Ectodermal cell (in vitro differentiated cells): Measurements from ENCODE around the gene TLL1.

Source experiments
- H3K27ac ChIP-seq: 2 replicates; pipeline ENCODE4 v1.7.0; 2013; ENCODE audit warnings: mild to moderate bottlenecking, low read depth, low read length; ENCODE audit not compliant: insufficient read depth, poor library complexity, severe bottlenecking
- H3K27me3 ChIP-seq: 2 replicates; pipeline ENCODE4 v1.7.0; 2013; ENCODE audit warnings: mild to moderate bottlenecking, low read length; ENCODE audit not compliant: insufficient read depth, control insufficient read depth, poor library complexity, severe bottlenecking
- H3K36me3 ChIP-seq: one replicate; pipeline ENCODE4 v1.7.0; 2013; ENCODE audit warnings: low read length; ENCODE audit not compliant: control insufficient read depth, insufficient read depth
- H3K4me1 ChIP-seq: one replicate; pipeline ENCODE4 v1.7.0; 2013; ENCODE audit warnings: low read length; ENCODE audit not compliant: control insufficient read depth, insufficient read depth
- H3K4me3 ChIP-seq: 2 replicates; pipeline ENCODE4 v1.7.0; 2013; ENCODE audit warnings: low read depth, low read length, control low read depth; ENCODE audit not compliant: insufficient read depth
- H3K9me3 ChIP-seq: 2 replicates; pipeline ENCODE4 v1.7.0; 2013; ENCODE audit warnings: mild to moderate bottlenecking, low read length, moderate library complexity; ENCODE audit not compliant: control insufficient read depth
- WGBS, 2 experiments: methylation state at CpG; one replicate each; pipeline ENCODE4 v1.1.7; 2013; ENCODE audit warnings: missing lambda C conversion rate in 2 of 2; 5-methylcytosine and 5-hydroxymethylcytosine counted together

The TLL1 gene

GRCh38 chr4:165967486-165967885, 94.4 kb downstream of the TLL1 start:
- 96 to 97% methylated on average over 2 of the region's 2 CpGs for WGBS, 2 experiments
- Histone ChIP-seq H3K9me3 (no peaks in the 10 kb centered on the region), H3K27ac (no peak overlapping the region), H3K4me1 (no peaks in the 10 kb centered on the region), H3K27me3 (no peaks in the 10 kb centered on the region), H3K4me3 (no peak overlapping the region), H3K36me3 (no peaks in the 10 kb centered on the region)

GRCh38 chr4:165970703-165971420, 97.8 kb downstream of the TLL1 start:
- Histone ChIP-seq H3K9me3 (no peaks in the 10 kb centered on the region), H3K4me1 (no peaks in the 10 kb centered on the region), H3K36me3 (no peaks in the 10 kb centered on the region), H3K4me3 (no peak overlapping the region), H3K27ac (no peak overlapping the region), H3K27me3 (no peaks in the 10 kb centered on the region)
- WGBS, 2 experiments, result 91 to 97% methylated on average over 4 of the region's 4 CpGs

- H3K27ac ChIP-seq, result no peak overlapping the region
- no peaks in the 10 kb centered on the region for H3K36me3 ChIP-seq
- WGBS, 2 experiments, result 92 to 98% methylated on average over 3 of the region's 3 CpGs
- no peaks in the 10 kb centered on the region for H3K9me3 ChIP-seq
- no peaks in the 10 kb centered on the region for H3K4me1 ChIP-seq
- no peak overlapping the region for H3K4me3 ChIP-seq
- no peaks in the 10 kb centered on the region for H3K27me3 ChIP-seq
Observed at GRCh38 chr4:165971446-165971845, 98.4 kb downstream of the TLL1 start.

GRCh38 chr4:165971933-165972332, 98.9 kb downstream of the TLL1 start:
- WGBS, 2 experiments, result 83 to 85% methylated on average over 2 of the region's 2 CpGs
- Histone ChIP-seq H3K27ac (no peak overlapping the region), H3K9me3 (no peaks in the 10 kb centered on the region), H3K4me1 (no peaks in the 10 kb centered on the region), H3K27me3 (no peaks in the 10 kb centered on the region), H3K36me3 (no peaks in the 10 kb centered on the region), H3K4me3 (no peak overlapping the region)

GRCh38 chr4:165972747-165973146, 99.7 kb downstream of the TLL1 start:
- Histone ChIP-seq H3K4me3 (no peak overlapping the region), H3K27ac (no peak overlapping the region), H3K27me3 (no peaks in the 10 kb centered on the region), H3K9me3 (no peaks in the 10 kb centered on the region), H3K4me1 (no peaks in the 10 kb centered on the region), H3K36me3 (no peaks in the 10 kb centered on the region)
- WGBS, 2 experiments, result 77 to 86% methylated on average over 1 of the region's 1 CpG

- Histone ChIP-seq H3K27ac (no peak overlapping the region), H3K4me1 (no peaks in the 10 kb centered on the region), H3K9me3 (no peaks in the 10 kb centered on the region), H3K4me3 (no peak overlapping the region), H3K36me3 (no peaks in the 10 kb centered on the region), H3K27me3 (no peaks in the 10 kb centered on the region)
- 94 to 100% methylated on average over 2 to 3 of the region's 3 CpGs for WGBS, 2 experiments
Observed at GRCh38 chr4:165982934-165983333, 109.9 kb downstream of the TLL1 start.

GRCh38 chr4:165986956-165987698, 114.1 kb downstream of the TLL1 start:
- no peaks in the 10 kb centered on the region for H3K9me3 ChIP-seq
- no peaks in the 10 kb centered on the region for H3K36me3 ChIP-seq
- 88 to 92% methylated on average over 4 of the region's 5 CpGs for WGBS, 2 experiments
- no peaks in the 10 kb centered on the region for H3K27me3 ChIP-seq
- no peak overlapping the region for H3K27ac ChIP-seq
- H3K4me1 ChIP-seq, result no peaks in the 10 kb centered on the region
- H3K4me3 ChIP-seq, result no peak overlapping the region

- Histone ChIP-seq H3K27ac (no peak overlapping the region), H3K27me3 (no peaks in the 10 kb centered on the region), H3K4me3 (no peak overlapping the region), H3K9me3 (no peaks in the 10 kb centered on the region), H3K36me3 (no peaks in the 10 kb centered on the region), H3K4me1 (no peaks in the 10 kb centered on the region)
- 86 to 93% methylated on average over 2 to 4 of the region's 4 CpGs for WGBS, 2 experiments
Observed at GRCh38 chr4:165991325-165992180, 118.5 kb downstream of the TLL1 start.

- Histone ChIP-seq H3K36me3 (no peaks in the 10 kb centered on the region), H3K27me3 (no peaks in the 10 kb centered on the region), H3K4me1 (no peaks in the 10 kb centered on the region), H3K4me3 (no peak overlapping the region), H3K27ac (no peak overlapping the region), H3K9me3 (no peaks in the 10 kb centered on the region)
- 92 to 95% methylated on average over 1 of the region's 1 CpG for WGBS, 2 experiments
Observed at GRCh38 chr4:165992283-165992682, 119.2 kb downstream of the TLL1 start.

GRCh38 chr4:165994701-165995100, 121.7 kb downstream of the TLL1 start:
- Histone ChIP-seq H3K4me3 (no peak overlapping the region), H3K27ac (no peak overlapping the region), H3K4me1 (no peaks in the 10 kb centered on the region), H3K36me3 (no peaks in the 10 kb centered on the region), H3K27me3 (no peaks in the 10 kb centered on the region), H3K9me3 (no peaks in the 10 kb centered on the region)
- 83 to 89% methylated on average over 1 of the region's 1 CpG for WGBS, 2 experiments
